ENCODE measurements around the gene GFOD2.

The GFOD2 gene, protein sequence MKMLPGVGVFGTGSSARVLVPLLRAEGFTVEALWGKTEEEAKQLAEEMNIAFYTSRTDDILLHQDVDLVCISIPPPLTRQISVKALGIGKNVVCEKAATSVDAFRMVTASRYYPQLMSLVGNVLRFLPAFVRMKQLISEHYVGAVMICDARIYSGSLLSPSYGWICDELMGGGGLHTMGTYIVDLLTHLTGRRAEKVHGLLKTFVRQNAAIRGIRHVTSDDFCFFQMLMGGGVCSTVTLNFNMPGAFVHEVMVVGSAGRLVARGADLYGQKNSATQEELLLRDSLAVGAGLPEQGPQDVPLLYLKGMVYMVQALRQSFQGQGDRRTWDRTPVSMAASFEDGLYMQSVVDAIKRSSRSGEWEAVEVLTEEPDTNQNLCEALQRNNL

DNA sequence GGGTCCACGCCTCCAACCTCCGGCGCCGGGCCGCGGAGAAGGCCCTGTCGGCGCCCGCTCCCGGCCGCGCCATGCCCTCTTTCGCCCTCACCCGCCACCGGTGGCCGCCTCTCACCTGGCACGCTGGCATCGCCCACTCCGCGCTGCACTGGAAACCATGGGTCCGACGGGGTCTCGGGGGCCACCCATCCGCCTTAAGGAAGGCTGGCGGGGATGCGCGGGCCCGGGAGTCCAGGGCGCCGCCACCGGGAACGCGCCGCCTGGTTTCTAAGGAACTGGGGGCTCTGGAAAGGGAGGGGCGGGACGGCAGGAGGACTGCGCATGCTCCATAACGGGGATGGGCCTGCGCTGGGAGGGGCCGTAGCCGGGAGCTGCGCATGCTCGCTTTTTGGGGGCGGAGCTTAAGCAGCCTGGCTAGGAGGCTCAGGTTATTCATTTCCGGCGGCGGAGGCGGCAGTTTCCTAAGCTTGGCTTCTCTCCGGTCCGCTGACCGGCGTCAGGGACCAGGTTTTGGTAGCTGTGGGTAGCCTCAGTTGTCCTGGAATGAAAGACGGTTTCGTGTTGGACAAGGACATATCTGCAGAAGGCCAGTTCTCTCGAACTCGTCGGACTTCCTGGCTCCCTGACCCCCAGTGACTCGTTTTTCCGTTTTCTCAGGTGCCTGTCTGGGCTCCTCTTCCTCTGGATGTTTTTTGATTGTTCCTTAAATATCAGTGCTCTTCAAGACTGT is at the start of gene GFOD2:
Gene GFOD2 (minus strand): TSS at position 269 of the 730 bp plus-strand sequence. CDS start 33,601 bp downstream, outside the sequence.
- TF ChIP-seq CTCF (conservative IDR thresholded peaks at IDR 0.05; ENCODE audit: low read depth): no peak

GRCh38 chr16:67767953-67768352 is 48.8 kb upstream of the GFOD2 start:
- ChIA-PET CTCF (interaction anchor here (0.6 to 0.8 kb wide), 3 partner anchors 154 to 188 kb away, joined by 3 to 9 read pairs (median 4); no protein-coding TSS in a partner anchor), POLR2A (ENCODE audit: low non-redundant PET) (no interaction called here)
- DNase-seq (ENCODE audit: low spot score): no peak
- H3K27ac ChIP-seq: peak overlapping the region; percentile 70
- TF ChIP-seq CTCF (conservative IDR thresholded peaks at IDR 0.05; ENCODE audit: low read depth): no peak

More for the DNA sequence above, at the start of gene GFOD2:
- DNase-seq (ENCODE audit: low spot score): peak; percentile 100
- ChIA-PET CTCF (interaction anchor here (0.6 to 1.6 kb wide), 3 partner anchors 97 to 229 kb away, joined by 3 to 4 read pairs (median 4); no protein-coding TSS in a partner anchor), POLR2A (ENCODE audit: low non-redundant PET) (interaction anchor here (1.6 kb wide), 1 partner anchor 87 kb away, joined by 17 read pairs; the partner anchor contains the start of genes RANBP10 and TSNAXIP1)
- H3K27ac ChIP-seq: peak within 1 kb of the TSS; percentile 77

DNA sequence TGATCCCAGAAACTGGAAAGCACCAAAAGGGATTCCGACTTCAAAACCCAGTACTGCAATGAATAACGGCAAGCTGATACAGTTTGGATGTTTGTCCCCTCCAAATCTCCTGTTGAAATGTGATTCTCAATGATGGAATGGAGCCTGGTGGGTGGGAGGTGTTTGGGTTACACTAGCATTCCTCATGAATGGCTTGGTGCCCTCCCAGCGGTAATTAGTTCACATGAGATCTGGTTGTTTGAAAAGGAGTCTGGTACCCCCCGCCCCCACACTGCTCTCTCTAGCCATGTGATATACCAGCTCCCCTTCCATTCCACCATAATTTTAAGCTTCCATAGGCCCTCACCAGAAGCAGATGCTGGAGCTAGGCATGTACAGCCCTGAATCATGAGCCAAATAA is 47.2 kb upstream of the GFOD2 start:
- POLR2A ChIA-PET (ENCODE audit: low non-redundant PET): interaction anchor here (0.6 kb wide), 1 partner anchor 997 kb away, joined by 3 read pairs; no protein-coding TSS in a partner anchor
- TF ChIP-seq CTCF (conservative IDR thresholded peaks at IDR 0.05; ENCODE audit: low read depth): no peak
- CTCF ChIA-PET: interaction anchor here (0.7 kb wide), 1 partner anchor 10 kb away, joined by 3 read pairs; no protein-coding TSS in a partner anchor
- DNase-seq (ENCODE audit: low spot score): no peak
- no peak overlapping the region for H3K27ac ChIP-seq

GRCh38 chr16:67764158-67764667 is 45.1 kb upstream of the GFOD2 start:
- no peak for DNase-seq (ENCODE audit: low spot score)
- CTCF ChIA-PET: no interaction called here
- TF ChIP-seq CTCF (conservative IDR thresholded peaks at IDR 0.05; ENCODE audit: low read depth): no peak
- H3K27ac ChIP-seq: no peak overlapping the region
- POLR2A ChIA-PET (ENCODE audit: low non-redundant PET): no interaction called here

- POLR2A ChIA-PET (ENCODE audit: low non-redundant PET): no interaction called here
- no peak for DNase-seq (ENCODE audit: low spot score)
- CTCF ChIA-PET: interaction anchor here (0.6 kb wide), 1 partner anchor 22 kb away, joined by 6 read pairs; no protein-coding TSS in a partner anchor
- H3K27ac ChIP-seq: peak overlapping the region; percentile 12; the same call in 1 of the 2 replicates
- TF ChIP-seq CTCF (conservative IDR thresholded peaks at IDR 0.05; ENCODE audit: low read depth): no peak
These were observed 44.0 kb upstream of the GFOD2 start for GRCh38 chr16:67763066-67763465.

DNA sequence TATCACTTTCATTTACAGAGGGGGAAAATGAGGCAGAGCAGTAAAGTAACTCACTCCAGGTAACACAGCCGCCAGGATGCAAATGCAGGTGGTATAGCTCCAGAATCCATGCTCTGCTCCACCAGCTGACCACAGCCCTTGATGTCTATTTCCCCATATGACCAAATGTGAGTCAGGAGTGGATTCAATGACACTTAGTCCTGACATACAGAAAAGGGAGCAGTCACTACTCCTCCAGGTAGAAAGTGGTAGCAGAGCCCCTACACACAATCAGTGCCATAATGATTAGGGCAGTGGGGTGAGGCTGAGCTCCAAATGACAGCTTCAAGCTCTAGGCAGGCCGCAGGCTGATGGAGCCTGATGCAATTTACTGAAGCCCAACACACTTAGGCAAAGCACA is 43.3 kb upstream of the GFOD2 start:
- DNase-seq (ENCODE audit: low spot score): no peak
- H3K27ac ChIP-seq: peak overlapping the region; percentile 12; the same call in 1 of the 2 replicates
- ChIA-PET CTCF (interaction anchor here (0.8 kb wide), 1 partner anchor 66 kb away, joined by 5 read pairs; no protein-coding TSS in a partner anchor), POLR2A (ENCODE audit: low non-redundant PET) (no interaction called here)
- no peak for TF ChIP-seq CTCF (conservative IDR thresholded peaks at IDR 0.05; ENCODE audit: low read depth)

All from RWPE1 (cell line).